ENCODE data around the gene SAP30.

SAP30 gene, protein sequence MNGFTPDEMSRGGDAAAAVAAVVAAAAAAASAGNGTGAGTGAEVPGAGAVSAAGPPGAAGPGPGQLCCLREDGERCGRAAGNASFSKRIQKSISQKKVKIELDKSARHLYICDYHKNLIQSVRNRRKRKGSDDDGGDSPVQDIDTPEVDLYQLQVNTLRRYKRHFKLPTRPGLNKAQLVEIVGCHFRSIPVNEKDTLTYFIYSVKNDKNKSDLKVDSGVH

DNA sequence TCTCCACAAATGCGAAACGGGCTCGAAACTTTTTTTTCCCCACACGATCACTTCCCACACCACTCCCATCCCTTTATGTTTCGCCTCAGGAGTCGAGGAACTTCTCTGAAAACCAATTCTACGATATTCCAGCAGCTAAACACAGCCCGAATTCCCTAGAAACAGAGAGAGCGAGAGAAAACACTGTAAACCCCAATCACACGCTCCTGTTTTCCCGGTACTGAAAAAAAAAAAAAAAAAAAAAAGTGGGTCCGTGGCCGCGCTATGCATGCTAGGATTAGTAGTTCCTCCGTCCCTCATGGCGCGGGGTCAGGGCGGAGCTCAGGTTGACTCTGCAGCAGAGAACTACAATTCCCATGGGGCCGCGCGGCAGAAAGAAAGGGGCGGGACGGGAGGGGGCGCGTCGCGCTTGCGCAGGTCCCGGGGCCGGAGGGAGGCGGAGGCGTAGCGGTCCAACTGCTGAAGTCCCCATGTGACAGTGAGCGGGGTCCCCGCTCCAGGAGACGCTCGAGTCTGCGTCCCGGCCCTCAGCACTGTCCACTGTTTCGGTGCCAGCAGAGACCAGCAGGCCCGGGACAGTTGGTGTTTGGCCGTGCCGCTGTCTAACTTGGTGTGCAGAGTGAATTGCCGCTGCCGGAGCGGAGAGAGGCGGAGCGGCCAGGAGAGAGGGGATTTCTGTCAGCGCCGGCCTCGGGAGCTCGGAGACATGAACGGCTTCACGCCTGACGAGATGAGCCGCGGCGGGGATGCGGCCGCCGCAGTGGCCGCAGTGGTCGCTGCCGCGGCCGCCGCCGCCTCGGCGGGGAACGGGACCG is at the start of gene SAP30:
SAP30 (plus strand) TSS at position 478 of the 815 bp plus-strand sequence; CDS start at position 707, 229 bp downstream.
- DNase-seq (ENCODE audit: low read depth in 2 of 2, low spot score in 1 of 2) = peak; percentile 94 to 95

DNA sequence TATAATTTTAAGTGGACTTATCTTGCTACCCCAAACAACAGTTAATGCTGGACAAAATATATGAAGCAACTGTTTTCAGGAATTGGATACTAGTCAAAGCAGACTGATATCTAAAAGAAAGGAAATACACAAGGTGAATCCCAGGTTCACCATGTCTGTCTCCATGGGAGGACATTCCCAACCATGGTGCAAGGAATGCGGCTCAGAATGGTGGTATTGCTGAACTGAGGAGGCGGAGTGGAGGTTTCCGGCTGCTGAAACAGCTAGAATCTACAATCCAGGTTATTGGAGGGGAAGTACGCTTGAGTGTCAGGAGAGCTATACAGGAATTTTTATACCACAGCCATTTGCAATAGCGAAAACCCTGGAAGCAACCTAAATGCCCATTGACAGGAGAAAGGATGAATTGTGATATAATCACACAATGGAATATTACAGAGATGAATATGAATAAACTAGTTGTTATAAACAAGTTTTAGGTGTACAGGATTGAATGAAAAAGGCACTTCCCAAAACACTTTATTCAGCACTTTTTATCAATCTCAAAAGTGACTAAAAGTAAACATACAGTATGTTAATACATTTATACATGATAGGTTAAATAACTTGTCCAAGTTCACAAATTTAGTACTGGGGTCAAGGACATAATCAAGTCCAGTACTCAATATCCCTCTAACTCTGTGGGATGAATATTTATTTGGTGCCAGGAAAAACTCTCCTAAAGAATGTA is 45.6 kb upstream of the SAP30 start:
- no peak for DNase-seq (ENCODE audit: low read depth in 2 of 2, low spot score in 1 of 2)

DNA sequence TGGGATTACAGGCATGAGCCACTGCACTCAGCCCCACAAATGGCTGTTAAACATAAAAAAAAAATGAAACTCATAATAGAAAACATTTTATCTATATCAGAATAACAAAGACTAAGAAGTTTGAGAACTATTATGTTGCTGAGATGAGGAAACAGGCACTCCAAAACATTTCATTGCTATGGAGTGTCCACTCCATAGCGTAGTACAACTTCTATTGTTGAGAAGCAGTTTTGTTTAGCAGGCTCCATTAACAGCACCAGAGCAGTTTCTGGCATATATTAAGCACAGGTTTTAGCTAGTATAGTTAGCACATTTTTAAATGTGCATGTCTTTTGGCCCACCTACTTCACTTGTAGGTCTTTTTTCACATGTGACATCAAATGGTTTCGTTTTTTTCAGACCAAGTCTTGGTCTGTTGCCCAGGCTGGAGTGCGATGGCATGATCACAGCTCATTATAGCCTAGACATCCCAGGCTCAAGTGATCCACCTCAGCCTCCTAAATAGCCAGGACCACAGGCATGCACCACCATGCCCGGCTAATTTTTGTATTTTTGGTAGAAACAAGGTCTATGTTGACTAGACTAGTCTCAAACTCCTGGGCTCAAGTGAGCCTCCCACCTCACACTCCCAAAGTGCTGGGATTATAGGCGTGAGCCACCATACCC is 42.4 kb upstream of the SAP30 start:
- DNase-seq (ENCODE audit: low read depth in 2 of 2, low spot score in 1 of 2) = no peak

DNA sequence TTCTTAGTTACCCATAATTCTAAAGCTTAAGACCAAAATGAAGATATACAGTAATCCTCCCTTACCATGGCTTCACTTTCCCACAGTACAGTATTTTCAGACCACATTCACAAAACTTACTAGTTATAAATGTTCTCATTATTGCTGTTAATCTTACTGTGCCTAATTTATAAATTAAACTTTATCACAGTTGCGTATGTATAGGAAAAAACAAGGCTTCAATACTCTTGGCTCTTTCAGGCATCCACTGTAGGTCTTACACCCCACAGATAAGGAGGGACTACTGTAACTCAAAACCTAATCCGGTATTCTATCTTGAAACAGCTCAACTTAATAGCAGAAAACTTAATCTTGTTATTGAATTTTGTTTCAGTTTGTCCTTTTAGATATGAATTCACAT is 40.2 kb upstream of the SAP30 start:
- DNase-seq (ENCODE audit: low read depth in 2 of 2, low spot score in 1 of 2) = no peak

DNA sequence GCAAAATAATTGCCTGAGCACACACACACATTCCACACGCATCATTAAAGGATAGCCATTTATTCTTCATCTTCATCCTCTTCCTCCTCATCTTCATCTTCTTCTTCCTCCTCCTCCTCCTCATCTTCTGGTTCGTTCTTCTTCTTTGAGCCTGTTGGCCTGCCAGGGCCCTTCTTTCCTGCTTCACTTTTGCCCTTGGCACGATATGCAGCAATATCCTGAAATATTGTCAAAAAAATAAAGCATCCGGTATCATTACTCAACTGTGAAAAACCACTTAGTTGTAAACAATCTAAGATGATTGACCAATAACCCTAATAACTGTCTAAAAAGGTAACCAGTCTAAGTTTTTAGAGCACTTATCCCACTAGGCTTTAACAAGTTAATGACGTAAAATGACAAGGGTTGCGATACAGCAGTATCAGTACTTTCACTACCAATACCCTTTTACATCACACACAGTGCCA is 38.7 kb upstream of the SAP30 start:
- DNase-seq (ENCODE audit: low read depth in 2 of 2, low spot score in 1 of 2) = no peak

DNA sequence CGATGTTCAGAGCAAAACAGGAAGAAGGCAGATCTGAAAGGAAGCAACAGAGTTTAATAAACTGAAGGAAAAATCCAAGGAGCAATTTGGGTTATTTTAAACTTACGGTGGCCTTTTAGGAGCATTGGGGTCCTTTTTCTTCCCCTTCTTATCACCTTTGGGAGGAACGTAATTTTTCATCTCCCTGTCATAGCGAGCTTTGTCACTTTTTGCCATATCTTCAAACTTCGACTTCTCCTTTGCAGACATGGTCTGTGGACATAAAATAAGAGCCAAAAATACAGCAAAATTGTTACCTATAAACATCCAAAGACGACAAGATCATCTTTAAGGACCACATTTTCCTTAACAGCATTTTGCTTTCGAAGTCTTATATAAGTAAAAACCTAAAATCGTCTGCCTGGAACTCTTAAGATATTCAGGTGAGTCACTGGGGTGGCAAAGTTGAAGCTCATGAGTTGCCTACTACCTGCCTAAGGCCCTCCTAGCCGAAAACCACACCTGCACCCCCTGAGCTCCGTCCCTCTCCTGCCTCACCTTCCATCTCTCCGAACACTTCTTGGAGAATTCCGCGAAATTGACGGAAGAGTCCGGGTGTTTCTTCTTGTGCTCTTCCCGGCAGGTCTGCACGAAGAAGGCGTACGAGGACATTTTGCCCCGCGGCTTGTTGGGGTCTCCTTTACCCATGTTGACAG is 37.6 kb upstream of the SAP30 start:
- DNase-seq (ENCODE audit: low read depth in 2 of 2, low spot score in 1 of 2) = no peak

DNA sequence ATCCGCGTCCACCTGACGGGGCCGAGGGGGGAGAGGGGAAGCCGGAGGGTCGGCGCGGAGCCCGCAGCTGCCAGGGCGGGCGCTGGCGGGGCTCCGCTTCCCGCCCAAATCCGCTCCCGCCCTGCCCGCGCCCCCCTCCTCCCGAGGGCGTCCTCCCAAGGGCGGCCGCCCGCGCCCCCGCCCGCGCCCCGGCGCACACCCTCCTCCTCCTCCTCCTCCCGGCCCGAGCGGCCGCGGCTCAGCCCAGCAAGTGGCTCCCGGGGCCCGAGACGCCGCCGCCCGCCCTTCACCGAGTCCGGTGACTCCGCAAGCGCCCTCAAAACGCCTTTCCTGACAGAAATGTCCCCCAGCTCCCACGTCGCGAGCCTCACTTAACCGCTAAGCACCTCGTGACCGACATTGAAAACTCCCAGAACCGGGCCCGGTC is 37.1 kb upstream of the SAP30 start:
- DNase-seq (ENCODE audit: low read depth in 2 of 2, low spot score in 1 of 2) = peak in 1 of 2 donors; percentile 6

DNA sequence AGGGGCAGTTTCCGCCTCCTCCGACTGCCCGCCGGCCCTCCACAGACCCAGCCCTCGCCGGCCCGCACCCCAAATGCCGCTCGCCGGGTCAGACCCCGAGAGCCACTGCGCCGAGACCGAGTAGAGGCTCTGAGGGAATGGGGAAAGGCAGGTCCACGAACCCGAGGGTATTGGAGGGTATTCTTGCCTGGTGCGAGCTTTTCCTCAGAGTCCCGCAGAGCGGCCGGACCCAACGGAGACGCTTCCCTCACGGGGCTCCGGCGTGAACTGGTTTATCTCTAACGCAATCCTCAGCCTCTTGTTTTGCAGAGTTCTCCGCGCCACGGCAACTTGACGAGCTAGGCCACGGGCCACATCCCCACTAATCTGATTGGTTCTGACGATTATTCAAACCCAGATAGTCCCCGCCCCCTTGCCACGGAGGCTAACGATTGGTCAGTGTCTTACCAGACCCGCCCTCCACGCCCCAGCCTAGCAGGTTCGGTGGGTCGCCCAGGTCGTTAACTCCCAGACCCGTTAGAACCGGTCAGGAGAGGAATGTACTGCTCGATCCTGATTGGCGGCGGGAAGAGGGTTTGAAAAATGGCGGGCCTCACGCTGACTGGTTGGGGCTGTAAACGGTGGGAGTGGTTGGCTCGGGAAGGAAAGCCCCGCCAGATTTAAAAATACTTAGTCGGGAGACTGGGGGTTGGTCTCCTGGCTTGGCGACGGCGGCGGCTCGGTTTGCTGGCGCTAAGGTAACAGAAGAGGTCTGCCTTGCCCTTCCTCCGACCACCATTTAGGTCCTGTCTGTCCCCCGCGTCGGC is 36.5 kb upstream of the SAP30 start, which contains the start of gene HMGB2:
HMGB2 (minus strand) TSS at position 274 of the 806 bp plus-strand sequence. CDS start 709 bp downstream, outside the sequence.
- DNase-seq (ENCODE audit: low read depth in 2 of 2, low spot score in 1 of 2) = peak; percentile 99 to 100

DNA sequence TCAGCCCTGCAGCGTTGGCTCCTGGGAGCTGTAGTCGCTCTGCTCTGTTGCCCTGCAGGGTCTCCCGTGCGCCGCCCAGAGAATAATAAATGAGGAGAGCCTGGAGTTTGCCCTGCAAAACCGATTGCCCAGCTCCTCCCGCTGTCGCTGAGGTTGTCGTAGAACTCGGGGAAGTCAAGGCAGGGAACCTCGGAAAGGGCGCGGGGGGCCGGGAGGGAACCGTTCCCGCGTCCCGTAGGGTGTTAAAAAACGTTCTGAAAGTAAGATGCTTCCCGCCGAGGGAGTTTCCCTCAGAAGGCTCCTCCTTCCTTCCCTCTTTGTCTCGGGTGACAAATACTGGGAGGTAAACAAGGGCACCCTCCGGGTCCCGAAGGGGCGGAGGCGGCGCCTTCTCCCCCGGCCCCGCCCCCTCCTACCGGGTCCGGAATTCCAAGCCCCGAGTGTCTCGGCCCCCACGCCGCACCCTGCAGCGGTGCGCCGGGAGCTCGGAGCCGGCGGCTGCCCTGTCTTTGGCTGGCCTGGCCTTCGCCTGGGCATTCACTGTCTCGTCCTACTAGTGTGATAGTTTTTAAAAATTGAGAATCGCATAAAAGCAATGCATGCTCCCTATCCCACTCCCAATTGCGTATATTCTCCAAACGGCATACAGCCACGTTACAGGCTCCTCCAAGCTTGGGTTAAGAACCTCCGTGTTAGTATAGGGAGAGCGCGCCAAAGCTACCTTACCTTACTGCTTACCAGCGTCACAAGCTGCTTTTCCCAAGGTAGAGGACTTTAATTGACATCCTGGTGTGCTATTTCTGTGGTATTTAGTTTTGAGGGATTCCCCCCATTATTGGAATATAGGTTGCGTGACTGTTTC is 35.6 kb upstream of the SAP30 start:
- no peak for DNase-seq (ENCODE audit: low read depth in 2 of 2, low spot score in 1 of 2)

DNA sequence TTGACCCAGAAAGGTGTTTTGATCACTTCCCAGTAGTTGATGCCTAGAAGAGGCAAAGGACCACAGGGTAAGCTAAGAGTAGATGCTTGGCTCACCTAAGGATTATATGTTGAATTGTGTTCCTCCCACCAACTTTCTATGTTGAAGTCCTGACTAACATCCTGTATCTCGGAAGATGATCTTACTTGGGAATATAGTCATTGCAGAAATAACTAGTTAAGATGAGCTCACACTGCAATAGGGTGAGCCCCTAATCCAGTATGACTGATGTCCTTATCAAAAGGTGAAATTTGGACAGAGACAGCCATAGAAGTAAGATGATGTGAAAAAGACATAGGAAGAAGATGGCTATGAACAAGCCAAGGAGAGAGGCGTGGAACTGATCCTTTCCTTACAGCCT is 33.3 kb upstream of the SAP30 start:
- DNase-seq (ENCODE audit: low read depth in 2 of 2, low spot score in 1 of 2) = no peak

DNA sequence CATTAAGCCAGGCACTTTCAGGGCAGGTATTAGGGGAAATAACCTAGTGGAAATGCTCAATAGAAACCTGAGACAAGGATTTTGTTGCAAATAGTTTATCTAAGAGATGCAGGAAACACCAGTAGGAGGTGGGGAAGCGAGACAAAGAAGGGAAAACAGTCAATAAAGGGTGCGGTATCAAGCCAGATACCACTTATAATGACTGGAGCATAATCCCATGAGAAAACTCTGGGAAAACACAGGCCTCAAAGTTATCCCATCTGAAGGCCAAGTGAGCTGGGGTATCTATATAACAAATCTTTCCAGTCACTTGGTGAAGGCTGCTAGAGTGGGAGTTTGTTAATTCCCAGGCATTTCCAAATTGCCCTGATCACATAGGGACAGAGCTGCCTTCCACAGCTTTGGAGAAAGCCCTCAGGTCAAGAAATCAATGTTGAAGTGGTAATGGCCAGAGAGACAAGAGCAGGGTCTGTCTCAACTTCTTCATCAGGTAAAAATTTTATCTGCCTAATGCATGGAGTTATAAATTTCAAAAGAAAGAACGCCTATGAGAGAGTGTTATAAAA is 26.8 kb upstream of the SAP30 start:
- no peak for DNase-seq (ENCODE audit: low read depth in 2 of 2, low spot score in 1 of 2)

DNA sequence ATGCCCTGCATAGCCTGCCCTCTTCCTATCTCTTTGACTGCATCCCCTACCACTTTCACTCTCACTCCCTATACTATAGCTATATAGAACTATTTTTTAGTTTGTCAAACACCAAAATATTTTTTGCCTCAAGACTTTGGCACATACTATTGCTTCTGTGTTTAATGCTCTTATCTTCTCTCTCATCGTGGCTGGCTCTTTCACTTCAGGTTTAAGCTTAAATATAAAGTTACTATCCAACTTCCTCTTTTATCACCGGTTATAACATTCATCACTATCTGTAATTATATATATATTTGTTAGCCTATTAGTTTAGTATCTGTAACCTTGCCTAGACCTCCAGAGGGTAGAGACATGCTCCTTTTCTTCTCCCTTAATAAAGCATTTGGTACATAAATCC is 25.1 kb upstream of the SAP30 start:
- DNase-seq (ENCODE audit: low read depth in 2 of 2, low spot score in 1 of 2) = no peak

DNA sequence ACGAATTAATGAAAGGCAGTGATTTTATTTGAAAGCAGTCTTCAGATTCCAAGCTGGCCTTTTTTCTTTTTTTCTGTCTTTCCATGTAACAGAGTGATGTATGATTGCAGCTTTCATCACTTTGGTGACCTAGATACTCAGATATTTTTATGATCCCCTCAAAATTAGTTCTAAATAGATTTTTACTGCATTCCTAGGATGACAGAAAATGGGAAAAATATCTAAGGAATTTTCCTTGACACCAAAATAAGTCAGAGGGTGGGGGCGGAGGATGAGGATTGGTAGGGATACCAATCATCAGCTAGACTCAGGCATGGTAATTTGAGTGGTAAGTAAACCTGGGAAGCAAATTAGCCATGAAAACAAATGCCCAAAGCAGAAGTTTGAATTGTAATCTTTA is 24.7 kb upstream of the SAP30 start:
- no peak for DNase-seq (ENCODE audit: low read depth in 2 of 2, low spot score in 1 of 2)

DNA sequence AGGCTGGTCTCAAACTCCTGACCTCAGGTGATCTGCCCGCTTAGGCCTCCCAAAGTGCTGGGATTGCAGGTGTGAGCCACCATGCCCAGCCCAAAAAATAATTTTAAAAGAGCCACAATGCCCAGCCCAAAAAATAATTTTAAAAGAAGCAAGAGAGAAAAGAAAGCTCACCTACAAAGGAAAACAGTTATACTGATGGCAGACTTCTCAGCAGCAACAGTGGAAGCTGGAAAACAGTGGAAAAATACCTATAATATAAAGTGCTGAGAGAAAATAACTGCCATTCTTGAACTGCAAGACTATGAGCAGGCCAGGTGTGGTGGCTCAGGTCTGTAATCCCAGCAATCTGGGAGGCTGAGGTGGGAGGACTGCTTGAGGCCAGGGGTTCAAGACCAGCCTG is 23.3 kb upstream of the SAP30 start:
- DNase-seq (ENCODE audit: low read depth in 2 of 2, low spot score in 1 of 2) = no peak

DNA sequence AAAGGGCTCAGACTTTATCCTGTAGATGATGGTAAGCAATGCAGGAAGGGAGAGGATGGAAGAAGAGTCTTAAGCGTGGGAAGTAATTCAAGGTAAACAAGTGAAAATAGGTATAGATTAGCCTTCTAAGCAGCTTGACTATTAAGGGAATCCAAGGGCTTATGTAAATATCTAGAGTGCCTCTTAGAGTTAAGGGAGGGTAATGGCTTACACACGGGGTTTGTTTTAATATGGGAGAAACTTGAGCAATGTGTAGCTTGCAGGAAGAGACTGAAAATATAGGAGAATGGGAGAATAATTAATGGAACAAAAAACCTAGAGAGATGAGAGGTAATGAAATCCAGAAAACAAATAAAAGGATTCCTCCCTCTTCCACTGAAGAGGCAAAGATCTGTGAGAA is 12.8 kb upstream of the SAP30 start:
- DNase-seq (ENCODE audit: low read depth in 2 of 2, low spot score in 1 of 2) = no peak

DNA sequence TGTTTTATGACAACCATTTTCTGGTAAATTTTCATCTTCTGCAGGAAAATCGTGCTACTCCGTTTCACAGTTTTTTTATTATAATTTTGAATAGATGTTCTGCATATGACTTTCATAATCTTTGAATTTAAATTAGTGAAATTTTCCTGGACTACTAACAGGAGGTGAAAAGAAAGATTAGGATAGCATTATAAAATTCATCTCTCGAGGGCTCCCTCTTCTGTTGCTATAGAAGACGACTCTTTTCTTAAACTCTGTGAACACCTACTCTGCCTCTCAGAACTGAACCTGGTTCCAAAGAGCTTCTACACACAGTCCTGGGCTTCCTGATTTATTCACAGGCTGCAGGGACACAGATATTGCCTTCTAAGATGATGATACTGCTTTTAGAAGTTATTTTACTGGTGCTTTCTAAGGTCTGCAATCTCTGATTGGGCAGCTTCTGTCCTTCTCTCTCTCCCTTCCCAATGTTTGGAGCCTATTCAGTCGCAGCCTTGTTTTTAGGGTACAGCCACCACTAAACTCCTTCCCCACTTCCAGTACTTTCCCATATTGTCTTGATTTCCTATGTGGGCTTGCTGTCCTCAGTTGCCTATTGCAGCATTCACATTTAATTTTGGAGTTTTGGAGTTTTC is 10.1 kb upstream of the SAP30 start:
- no peak for DNase-seq (ENCODE audit: low read depth in 2 of 2, low spot score in 1 of 2)

DNA sequence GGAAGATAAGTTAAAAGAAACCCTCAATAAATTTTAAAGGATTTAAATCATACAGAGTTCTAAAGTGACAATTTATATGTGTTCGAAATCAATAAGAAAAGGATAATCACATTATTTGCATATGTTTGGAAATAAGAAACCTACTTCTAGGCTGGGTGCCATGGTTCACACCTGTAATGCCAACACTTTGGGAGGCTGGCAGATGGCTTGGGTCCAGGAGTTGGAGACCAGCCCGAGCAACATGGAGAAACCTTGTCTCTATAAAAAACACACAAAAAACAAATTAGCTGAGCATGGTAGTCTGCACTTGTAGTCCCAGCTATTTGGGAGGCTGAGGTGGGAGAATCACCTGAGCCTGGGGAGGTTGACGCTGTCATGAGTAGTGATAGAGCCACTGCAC is 8.1 kb upstream of the SAP30 start:
- DNase-seq (ENCODE audit: low read depth in 2 of 2, low spot score in 1 of 2) = no peak

DNA sequence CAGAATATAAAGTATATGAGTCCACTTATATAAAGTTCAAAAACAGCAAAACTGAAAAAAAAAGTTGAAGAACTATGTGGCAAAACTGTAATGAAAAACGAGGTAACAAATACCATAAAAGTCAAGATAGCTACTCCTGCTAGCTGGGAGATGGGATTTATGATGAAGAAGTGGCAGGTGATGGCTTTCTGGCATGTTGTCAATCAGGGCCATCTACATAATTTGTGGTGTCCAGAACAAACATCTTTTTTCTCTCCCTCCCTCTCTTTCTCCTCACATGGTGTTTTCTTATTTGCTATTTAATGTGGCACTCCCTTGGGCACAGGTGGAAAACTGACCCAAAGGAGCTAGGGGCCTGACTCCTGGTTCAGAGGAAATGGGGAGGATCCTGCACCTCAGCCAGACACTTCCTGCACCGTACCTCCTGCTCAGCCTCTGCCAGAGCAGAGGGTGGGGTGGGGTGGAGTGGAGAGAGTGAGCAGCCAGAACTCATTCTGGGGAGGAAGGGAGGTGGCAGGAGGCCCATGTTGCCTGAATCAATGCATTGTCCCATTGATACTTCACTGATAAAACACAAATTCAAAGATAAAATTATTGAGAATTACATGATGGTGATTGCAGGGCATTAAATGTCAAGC is 5.3 kb upstream of the SAP30 start:
- DNase-seq (ENCODE audit: low read depth in 2 of 2, low spot score in 1 of 2) = no peak

Data from stimulated activated CD8-positive, alpha-beta memory T cell treated with anti-CD3 and anti-CD28 coated beads, Interleukin-4, amount 100 ng/mL, for 4 hours (primary cell).